Measurements from ENCODE around the gene TXNRD1.

Gene TXNRD1

DNA sequence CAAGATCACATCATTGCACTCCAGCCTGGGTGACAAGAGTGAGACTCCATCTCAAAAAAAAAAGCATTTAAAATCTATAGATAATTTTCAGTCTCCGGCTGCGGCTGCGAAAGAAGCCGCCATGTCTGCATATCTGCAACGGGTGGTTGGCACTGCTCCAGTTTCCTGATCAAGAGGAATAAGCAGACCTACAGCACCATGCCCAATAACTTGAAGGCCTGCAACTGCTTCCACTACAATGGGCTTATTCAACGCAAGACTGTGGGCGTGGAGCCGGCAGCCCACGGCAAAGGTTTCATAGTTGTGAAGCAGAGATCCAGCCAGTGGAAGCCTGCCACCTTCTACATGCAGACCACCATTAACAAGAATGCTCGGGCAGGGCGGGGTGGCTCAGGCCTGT, 57.4 kb downstream of the TXNRD1 start:
- Histone ChIP-seq H3K4me1 (ENCODE audit: low read length) (peaks cover 11% of the 10 kb centered on the region), H3K9ac (ENCODE audit: low read length) (no peak overlapping the region), H3K4me3 (ENCODE audit: low read length) (no peak overlapping the region), H3K79me2 (ENCODE audit: low read length) (no peaks in the 10 kb centered on the region), H3K4me2 (ENCODE audit: low read length) (no peak overlapping the region), H2AFZ (ENCODE audit: low read depth, low read length) (no peak overlapping the region), H3K27ac (ENCODE audit: low read length) (no peak overlapping the region), H3K36me3 (replicated peaks; ENCODE audit: low read depth, low read length) (no peaks in the 10 kb centered on the region), H3K27me3 (ENCODE audit: low read depth, low read length) (no peaks in the 10 kb centered on the region), H3K9me3 (ENCODE audit: insufficient read depth, low read length) (no peaks in the 10 kb centered on the region), H4K20me1 (ENCODE audit: insufficient read depth, low read length) (no peaks in the 10 kb centered on the region)
- no peak for TF ChIP-seq EZH2phosphoT487 (IDR thresholded peaks at IDR 0.05; ENCODE audit: low read depth)
- TF ChIP-seq, protein P1, sequence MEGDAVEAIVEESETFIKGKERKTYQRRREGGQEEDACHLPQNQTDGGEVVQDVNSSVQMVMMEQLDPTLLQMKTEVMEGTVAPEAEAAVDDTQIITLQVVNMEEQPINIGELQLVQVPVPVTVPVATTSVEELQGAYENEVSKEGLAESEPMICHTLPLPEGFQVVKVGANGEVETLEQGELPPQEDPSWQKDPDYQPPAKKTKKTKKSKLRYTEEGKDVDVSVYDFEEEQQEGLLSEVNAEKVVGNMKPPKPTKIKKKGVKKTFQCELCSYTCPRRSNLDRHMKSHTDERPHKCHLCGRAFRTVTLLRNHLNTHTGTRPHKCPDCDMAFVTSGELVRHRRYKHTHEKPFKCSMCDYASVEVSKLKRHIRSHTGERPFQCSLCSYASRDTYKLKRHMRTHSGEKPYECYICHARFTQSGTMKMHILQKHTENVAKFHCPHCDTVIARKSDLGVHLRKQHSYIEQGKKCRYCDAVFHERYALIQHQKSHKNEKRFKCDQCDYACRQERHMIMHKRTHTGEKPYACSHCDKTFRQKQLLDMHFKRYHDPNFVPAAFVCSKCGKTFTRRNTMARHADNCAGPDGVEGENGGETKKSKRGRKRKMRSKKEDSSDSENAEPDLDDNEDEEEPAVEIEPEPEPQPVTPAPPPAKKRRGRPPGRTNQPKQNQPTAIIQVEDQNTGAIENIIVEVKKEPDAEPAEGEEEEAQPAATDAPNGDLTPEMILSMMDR (IDR thresholded peaks at IDR 0.05; ENCODE audit: low read depth, low read length): no peak

DNA sequence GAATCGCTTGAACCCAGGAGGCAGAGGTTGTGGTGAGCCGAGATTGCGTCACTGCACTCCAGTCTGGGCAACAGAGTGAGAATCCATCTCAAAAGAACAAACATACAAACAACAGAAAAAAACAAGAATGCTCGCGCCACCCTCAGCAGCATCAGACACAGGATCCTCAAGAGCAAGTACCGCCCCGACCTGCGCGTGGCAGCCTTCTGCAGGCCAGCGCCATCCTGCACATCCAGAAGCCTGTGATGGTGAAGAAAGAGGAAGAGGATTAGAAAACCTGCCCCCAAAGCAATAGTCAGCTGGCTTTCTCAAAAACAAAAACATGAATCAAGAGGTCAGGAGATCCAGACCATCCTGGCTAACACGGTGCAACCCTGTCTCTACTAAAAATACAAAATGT, 57.9 kb downstream of the TXNRD1 start:
- H3K27ac ChIP-seq (ENCODE audit: low read length): no peak overlapping the region

DNA sequence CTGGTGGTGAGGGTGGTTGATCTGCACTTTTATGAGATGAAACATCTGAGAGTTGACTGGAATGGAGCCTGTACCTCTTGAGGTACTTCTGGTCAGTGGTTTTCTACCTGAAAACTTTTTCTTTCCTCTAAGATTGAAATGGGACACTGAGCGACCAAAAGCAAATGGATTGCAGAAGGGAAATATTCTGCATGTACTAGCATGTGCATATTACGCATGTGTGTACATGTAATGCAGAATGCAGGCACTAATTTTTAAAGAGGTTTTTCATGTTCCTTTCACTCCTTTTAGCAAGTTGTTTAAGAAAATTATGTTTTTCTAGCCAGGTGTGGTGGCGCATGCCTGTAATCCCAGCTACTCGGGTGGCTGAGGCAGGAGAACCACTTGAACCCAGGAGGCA, 59.2 kb downstream of the TXNRD1 start:
- H3K27ac ChIP-seq (ENCODE audit: low read length): no peak overlapping the region
- no peaks in the 10 kb centered on the region for H3K27me3 ChIP-seq (ENCODE audit: low read depth, low read length)
- no peaks in the 10 kb centered on the region for H3K79me2 ChIP-seq (ENCODE audit: low read length)
- no peaks in the 10 kb centered on the region for H3K9me3 ChIP-seq (ENCODE audit: insufficient read depth, low read length)
- H3K9ac ChIP-seq (ENCODE audit: low read length): no peak overlapping the region
- no peaks in the 10 kb centered on the region for H3K36me3 ChIP-seq (replicated peaks; ENCODE audit: low read depth, low read length)
- H3K4me2 ChIP-seq (ENCODE audit: low read length): no peak overlapping the region
- peaks cover 11% of the 10 kb centered on the region for H3K4me1 ChIP-seq (ENCODE audit: low read length)
- no peaks in the 10 kb centered on the region for H4K20me1 ChIP-seq (ENCODE audit: insufficient read depth, low read length)
- no peak for TF ChIP-seq EZH2phosphoT487 (IDR thresholded peaks at IDR 0.05; ENCODE audit: low read depth)
- TF ChIP-seq, protein P1 (IDR thresholded peaks at IDR 0.05; ENCODE audit: low read depth, low read length): no peak
- no peak overlapping the region for H3K4me3 ChIP-seq (ENCODE audit: low read length)
- H2AFZ ChIP-seq (ENCODE audit: low read depth, low read length): no peak overlapping the region

More for the DNA sequence above, 57.9 kb downstream of the TXNRD1 start:
- TF ChIP-seq, protein P1 (IDR thresholded peaks at IDR 0.05; ENCODE audit: low read depth, low read length): no peak
- TF ChIP-seq EZH2phosphoT487 (IDR thresholded peaks at IDR 0.05; ENCODE audit: low read depth): no peak
- no peak overlapping the region for H2AFZ ChIP-seq (ENCODE audit: low read depth, low read length)
- no peaks in the 10 kb centered on the region for H3K36me3 ChIP-seq (replicated peaks; ENCODE audit: low read depth, low read length)
- H4K20me1 ChIP-seq (ENCODE audit: insufficient read depth, low read length): no peaks in the 10 kb centered on the region
- H3K4me1 ChIP-seq (ENCODE audit: low read length): peaks cover 11% of the 10 kb centered on the region
- no peak overlapping the region for H3K4me2 ChIP-seq (ENCODE audit: low read length)
- no peak overlapping the region for H3K9ac ChIP-seq (ENCODE audit: low read length)
- H3K27me3 ChIP-seq (ENCODE audit: low read depth, low read length): no peaks in the 10 kb centered on the region
- H3K79me2 ChIP-seq (ENCODE audit: low read length): no peaks in the 10 kb centered on the region
- no peaks in the 10 kb centered on the region for H3K9me3 ChIP-seq (ENCODE audit: insufficient read depth, low read length)
- no peak overlapping the region for H3K4me3 ChIP-seq (ENCODE audit: low read length)

DNA sequence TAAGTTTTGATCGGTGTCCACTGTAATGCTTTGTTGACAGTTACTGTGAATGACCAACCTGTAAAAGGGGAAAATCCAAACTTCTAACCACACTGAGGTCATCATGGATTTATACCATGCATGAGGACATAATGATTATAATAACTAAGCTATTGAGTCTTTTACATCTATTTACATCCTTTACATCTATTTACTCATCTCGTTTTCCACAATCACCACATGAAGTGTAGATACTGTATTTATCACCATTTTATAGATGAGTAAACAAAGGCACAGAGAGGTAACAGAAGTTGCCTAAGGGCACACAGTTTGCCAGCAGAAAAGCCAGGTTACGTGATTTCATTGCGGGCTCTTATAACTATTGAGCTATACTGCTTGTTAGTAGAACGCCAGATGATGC, 60.1 kb downstream of the TXNRD1 start:
- Histone ChIP-seq H3K4me1 (ENCODE audit: low read length) (peaks cover 11% of the 10 kb centered on the region), H3K9me3 (ENCODE audit: insufficient read depth, low read length) (no peaks in the 10 kb centered on the region), H3K4me3 (ENCODE audit: low read length) (peak overlapping the region; percentile 70), H3K79me2 (ENCODE audit: low read length) (no peaks in the 10 kb centered on the region), H3K36me3 (replicated peaks; ENCODE audit: low read depth, low read length) (no peaks in the 10 kb centered on the region), H3K27me3 (ENCODE audit: low read depth, low read length) (no peaks in the 10 kb centered on the region), H4K20me1 (ENCODE audit: insufficient read depth, low read length) (no peaks in the 10 kb centered on the region), H3K27ac (ENCODE audit: low read length) (no peak overlapping the region), H3K9ac (ENCODE audit: low read length) (0 out of 2 replicates have a peak overlapping the region, but pooled peaks have one; percentile 43), H3K4me2 (ENCODE audit: low read length) (peak overlapping the region; percentile 83), H2AFZ (ENCODE audit: low read depth, low read length) (peak overlapping the region; percentile 100)
- no peak for TF ChIP-seq EZH2phosphoT487 (IDR thresholded peaks at IDR 0.05; ENCODE audit: low read depth)
- TF ChIP-seq, protein P1 (IDR thresholded peaks at IDR 0.05; ENCODE audit: low read depth, low read length): no peak

All from OCI-LY3 (cell line).